Measurements from ENCODE around the gene VCAN. TPM values are rescaled to one million over a fixed set of nuclear protein-coding genes. Genes with fewer than 3 reads are reported as not detected.

VCAN gene
- total and polyA plus RNA-seq, 4 donors: 145 to 610 (median 328) TPM

Other genes with a start within 250 kb of the VCAN start
- gene HAPLN1, start 249.1 kb downstream of the VCAN start, total RNA-seq: 10 to 100 TPM in 1 of 2 donors, 1 to 10 TPM in 1; 5.0 to 28.4 TPM
- gene HAPLN1, start 249.1 kb downstream of the VCAN start, polyA plus RNA-seq (ENCODE audit: insufficient read length in 2 of 2): 1 to 10 TPM; 6.6 to 7.4 TPM

Data from spinal cord (tissue), 4 donors.